Measurements from ENCODE around the gene OR2J3. TPM values are rescaled to one million over a fixed set of nuclear protein-coding genes. Genes with fewer than 3 reads are reported as not detected.

The OR2J3 gene
- total RNA-seq, 1 experiment from 2014 or later: not detected

- H3K9ac ChIP-seq (ENCODE audit: low read length): no peak overlapping the region
- ATAC-seq (no peak), DNase-seq (ENCODE audit: low read depth, low spot score) (no peak)
- H3K4me2 ChIP-seq (ENCODE audit: low read length): no peak overlapping the region
- no TSS peak for BruUV-seq (replicated peaks)
- RAD21 ChIA-PET (ENCODE audit: low non-redundant PET in 1 of 2, low total read pairs in 2 of 2, uncharacterized antibody in 2 of 2, unreplicated experiment in 2 of 2): no interaction called here
- H3K4me1 ChIP-seq (ENCODE audit: control insufficient read depth in 1 of 2, insufficient read depth in 2 of 2, low read length in 2 of 2): no peaks in the 10 kb centered on the region
- CTCF ChIA-PET: no interaction called here
- no peak overlapping the region for H3K27ac ChIP-seq (ENCODE audit: low read depth, low read length)
- no peaks in the 10 kb centered on the region for H3K9me3 ChIP-seq (ENCODE audit: control insufficient read depth in 1 of 2, insufficient read depth in 1 of 2, low read depth in 1 of 2, low read length in 2 of 2)
- H3K4me3 ChIP-seq (replicated peaks in 1 of 2; ENCODE audit: low read depth in 1 of 2, low read length in 2 of 2): no peak overlapping the region
- POLR2A ChIA-PET: interaction anchor here (0.6 kb wide), 1 partner anchor 1293 kb away, joined by 3 read pairs; no protein-coding TSS in a partner anchor
- no peaks in the 10 kb centered on the region for H4K20me1 ChIP-seq (ENCODE audit: insufficient read depth)
- no peaks in the 10 kb centered on the region for H3K79me2 ChIP-seq (ENCODE audit: insufficient read depth, low read length)
- no peaks in the 10 kb centered on the region for H3K36me3 ChIP-seq (ENCODE audit: control insufficient read depth in 1 of 2, insufficient read depth in 2 of 2, low read length in 2 of 2)
- TF ChIP-seq, protein P1, sequence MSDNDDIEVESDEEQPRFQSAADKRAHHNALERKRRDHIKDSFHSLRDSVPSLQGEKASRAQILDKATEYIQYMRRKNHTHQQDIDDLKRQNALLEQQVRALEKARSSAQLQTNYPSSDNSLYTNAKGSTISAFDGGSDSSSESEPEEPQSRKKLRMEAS (IDR thresholded peaks at IDR 0.05): no peak
- TF ChIP-seq SIN3A (IDR thresholded peaks at IDR 0.05; ENCODE audit: low read depth) (no peak), CBX3 (IDR thresholded peaks at IDR 0.05; ENCODE audit: low read depth) (no peak), YY1 (IDR thresholded peaks at IDR 0.05; ENCODE audit: extremely low read depth, insufficient replicate concordance, low read depth, low read length) (no peak), EZH2 (IDR thresholded peaks at IDR 0.05) (no peak), POLR2A (IDR thresholded peaks at IDR 0.05; ENCODE audit: borderline replicate concordance, extremely low read depth, insufficient read depth, insufficient read length) (no peak)
- TF ChIP-seq, protein P2, sequence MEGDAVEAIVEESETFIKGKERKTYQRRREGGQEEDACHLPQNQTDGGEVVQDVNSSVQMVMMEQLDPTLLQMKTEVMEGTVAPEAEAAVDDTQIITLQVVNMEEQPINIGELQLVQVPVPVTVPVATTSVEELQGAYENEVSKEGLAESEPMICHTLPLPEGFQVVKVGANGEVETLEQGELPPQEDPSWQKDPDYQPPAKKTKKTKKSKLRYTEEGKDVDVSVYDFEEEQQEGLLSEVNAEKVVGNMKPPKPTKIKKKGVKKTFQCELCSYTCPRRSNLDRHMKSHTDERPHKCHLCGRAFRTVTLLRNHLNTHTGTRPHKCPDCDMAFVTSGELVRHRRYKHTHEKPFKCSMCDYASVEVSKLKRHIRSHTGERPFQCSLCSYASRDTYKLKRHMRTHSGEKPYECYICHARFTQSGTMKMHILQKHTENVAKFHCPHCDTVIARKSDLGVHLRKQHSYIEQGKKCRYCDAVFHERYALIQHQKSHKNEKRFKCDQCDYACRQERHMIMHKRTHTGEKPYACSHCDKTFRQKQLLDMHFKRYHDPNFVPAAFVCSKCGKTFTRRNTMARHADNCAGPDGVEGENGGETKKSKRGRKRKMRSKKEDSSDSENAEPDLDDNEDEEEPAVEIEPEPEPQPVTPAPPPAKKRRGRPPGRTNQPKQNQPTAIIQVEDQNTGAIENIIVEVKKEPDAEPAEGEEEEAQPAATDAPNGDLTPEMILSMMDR (IDR thresholded peaks at IDR 0.05 in 2 of 3, conservative IDR thresholded peaks at IDR 0.05 in 1 of 3; ENCODE audit: borderline replicate concordance in 1 of 3, insufficient read depth in 1 of 3, low read depth in 2 of 3, low read length in 2 of 3): no peak
- TF ChIP-seq, protein P3, sequence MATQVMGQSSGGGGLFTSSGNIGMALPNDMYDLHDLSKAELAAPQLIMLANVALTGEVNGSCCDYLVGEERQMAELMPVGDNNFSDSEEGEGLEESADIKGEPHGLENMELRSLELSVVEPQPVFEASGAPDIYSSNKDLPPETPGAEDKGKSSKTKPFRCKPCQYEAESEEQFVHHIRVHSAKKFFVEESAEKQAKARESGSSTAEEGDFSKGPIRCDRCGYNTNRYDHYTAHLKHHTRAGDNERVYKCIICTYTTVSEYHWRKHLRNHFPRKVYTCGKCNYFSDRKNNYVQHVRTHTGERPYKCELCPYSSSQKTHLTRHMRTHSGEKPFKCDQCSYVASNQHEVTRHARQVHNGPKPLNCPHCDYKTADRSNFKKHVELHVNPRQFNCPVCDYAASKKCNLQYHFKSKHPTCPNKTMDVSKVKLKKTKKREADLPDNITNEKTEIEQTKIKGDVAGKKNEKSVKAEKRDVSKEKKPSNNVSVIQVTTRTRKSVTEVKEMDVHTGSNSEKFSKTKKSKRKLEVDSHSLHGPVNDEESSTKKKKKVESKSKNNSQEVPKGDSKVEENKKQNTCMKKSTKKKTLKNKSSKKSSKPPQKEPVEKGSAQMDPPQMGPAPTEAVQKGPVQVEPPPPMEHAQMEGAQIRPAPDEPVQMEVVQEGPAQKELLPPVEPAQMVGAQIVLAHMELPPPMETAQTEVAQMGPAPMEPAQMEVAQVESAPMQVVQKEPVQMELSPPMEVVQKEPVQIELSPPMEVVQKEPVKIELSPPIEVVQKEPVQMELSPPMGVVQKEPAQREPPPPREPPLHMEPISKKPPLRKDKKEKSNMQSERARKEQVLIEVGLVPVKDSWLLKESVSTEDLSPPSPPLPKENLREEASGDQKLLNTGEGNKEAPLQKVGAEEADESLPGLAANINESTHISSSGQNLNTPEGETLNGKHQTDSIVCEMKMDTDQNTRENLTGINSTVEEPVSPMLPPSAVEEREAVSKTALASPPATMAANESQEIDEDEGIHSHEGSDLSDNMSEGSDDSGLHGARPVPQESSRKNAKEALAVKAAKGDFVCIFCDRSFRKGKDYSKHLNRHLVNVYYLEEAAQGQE (IDR thresholded peaks at IDR 0.05; ENCODE audit: low read depth): no peak
- H3K27me3 ChIP-seq (ENCODE audit: insufficient read depth, low read length): peaks cover 4% of the 10 kb centered on the region; the same call in 1 of the 2 replicates
- H3K9me2 ChIP-seq (ENCODE audit: insufficient read depth): peaks cover 3% of the 10 kb centered on the region; the same call in 1 of the 2 replicates
- H2AFZ ChIP-seq (ENCODE audit: low read depth, low read length, poor library complexity, severe bottlenecking): no peak overlapping the region
- intact Hi-C loops (cut with micrococcal nuclease): no loop called here
Observed at GRCh38 chr6:29130644-29131043, 22.8 kb downstream of the OR2J3 start.

Measured in HCT116 (cell line).